Adrenal gland (tissue), 5 donors: Measurements from ENCODE around the gene ZNF616.

ENCODE experiments used
- POLR2A ChIP-seq, 2 donors: fragments of 450-650 bp; IDR thresholded peaks; one replicate each; pipeline ENCODE4 v1.6.1; 2017; ENCODE audit warnings: antibody characterized with exemption in 2 of 2, mild to moderate bottlenecking in 2 of 2, moderate library complexity in 1 of 2
- TF ChIP-seq, protein P1 (sequence below), 6 experiments: fragments of 450-650 bp in 4 of 6; fragments of 200-600 bp in 2 of 6; sonication (generic) in 1 of 6; IDR thresholded peaks; 1 replicate in 5 of 6; 2 replicates in 1 of 6; pipeline versions ENCODE4 v1.5.1 to v1.8.0; 2016 to 2021; ENCODE audit warnings: antibody characterized with exemption in 6 of 6, mild to moderate bottlenecking in 2 of 6, moderate library complexity in 1 of 6
- donor health status: DM: no; HTN: no; CAD: no.

GRCh38 chr19:52099497-52100138, 40.1 kb downstream of the ZNF616 start:
- TF ChIP-seq, protein P1, sequence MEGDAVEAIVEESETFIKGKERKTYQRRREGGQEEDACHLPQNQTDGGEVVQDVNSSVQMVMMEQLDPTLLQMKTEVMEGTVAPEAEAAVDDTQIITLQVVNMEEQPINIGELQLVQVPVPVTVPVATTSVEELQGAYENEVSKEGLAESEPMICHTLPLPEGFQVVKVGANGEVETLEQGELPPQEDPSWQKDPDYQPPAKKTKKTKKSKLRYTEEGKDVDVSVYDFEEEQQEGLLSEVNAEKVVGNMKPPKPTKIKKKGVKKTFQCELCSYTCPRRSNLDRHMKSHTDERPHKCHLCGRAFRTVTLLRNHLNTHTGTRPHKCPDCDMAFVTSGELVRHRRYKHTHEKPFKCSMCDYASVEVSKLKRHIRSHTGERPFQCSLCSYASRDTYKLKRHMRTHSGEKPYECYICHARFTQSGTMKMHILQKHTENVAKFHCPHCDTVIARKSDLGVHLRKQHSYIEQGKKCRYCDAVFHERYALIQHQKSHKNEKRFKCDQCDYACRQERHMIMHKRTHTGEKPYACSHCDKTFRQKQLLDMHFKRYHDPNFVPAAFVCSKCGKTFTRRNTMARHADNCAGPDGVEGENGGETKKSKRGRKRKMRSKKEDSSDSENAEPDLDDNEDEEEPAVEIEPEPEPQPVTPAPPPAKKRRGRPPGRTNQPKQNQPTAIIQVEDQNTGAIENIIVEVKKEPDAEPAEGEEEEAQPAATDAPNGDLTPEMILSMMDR (IDR thresholded peaks at IDR 0.05), result no peak
- TF ChIP-seq POLR2A (IDR thresholded peaks at IDR 0.05), result no peak
